Lower leg skin (tissue), 4 donors: ENCODE results near the gene ASMTL. TPM values are rescaled to one million over a fixed set of nuclear protein-coding genes. Genes with fewer than 3 reads are reported as not detected.
A peak's percentile ranks its signal among the peaks of the same experiment; 100 is the strongest.

Source experiments
- DNase-seq, 2 donors: peaks; one replicate each; pipeline ENCODE4 v3.0.0-alpha.2; 2019; ENCODE audit warnings: low spot score in 2 of 2
- H3K4me3 ChIP-seq: fragments of 200-600 bp; sonication (generic); 2 replicates; pipeline ENCODE4 v1.5.1; 2017; ENCODE audit warnings: mild to moderate bottlenecking, low read depth; ENCODE audit not compliant: poor library complexity, severe bottlenecking
- POLR2A ChIP-seq, 2 donors: fragments of 450-650 bp; IDR thresholded peaks; one replicate each; pipeline ENCODE4 v1.6.1; 2016 to 2017; ENCODE audit warnings: antibody characterized with exemption in 2 of 2, mild to moderate bottlenecking in 1 of 2, moderate library complexity in 1 of 2
- WGBS, 2 donors: methylation state at CpG; one replicate each; pipeline ENCODE4 v1.1.5; 2018; 5-methylcytosine and 5-hydroxymethylcytosine counted together
- intact Hi-C: fragments of 100-400 bp; cut with DNase I; formaldehyde crosslinking; loops from one replicate; pipeline ENCODE4 v1.15.0; 2023; ENCODE audit warnings: low total_unique reads
- total RNA-seq, 4 donors: library from RNA; depleted of rRNA; stranded (reverse); fragments of >200 nt; gene quantifications; one replicate each; pipeline ENCODE4 v1.1.0, GENCODE V29; 2016
- TF ChIP-seq, protein P1 (sequence below), 3 donors: fragments of 450-650 bp; IDR thresholded peaks; one replicate each; pipeline ENCODE4 v1.5.1; 2016; ENCODE audit warnings: antibody characterized with exemption in 3 of 3, mild to moderate bottlenecking in 3 of 3, moderate library complexity in 2 of 3

Gene ASMTL
- total RNA-seq, 4 donors from 2014 or later, result 24.8 to 35.9 (median 30.1) TPM

DNA sequence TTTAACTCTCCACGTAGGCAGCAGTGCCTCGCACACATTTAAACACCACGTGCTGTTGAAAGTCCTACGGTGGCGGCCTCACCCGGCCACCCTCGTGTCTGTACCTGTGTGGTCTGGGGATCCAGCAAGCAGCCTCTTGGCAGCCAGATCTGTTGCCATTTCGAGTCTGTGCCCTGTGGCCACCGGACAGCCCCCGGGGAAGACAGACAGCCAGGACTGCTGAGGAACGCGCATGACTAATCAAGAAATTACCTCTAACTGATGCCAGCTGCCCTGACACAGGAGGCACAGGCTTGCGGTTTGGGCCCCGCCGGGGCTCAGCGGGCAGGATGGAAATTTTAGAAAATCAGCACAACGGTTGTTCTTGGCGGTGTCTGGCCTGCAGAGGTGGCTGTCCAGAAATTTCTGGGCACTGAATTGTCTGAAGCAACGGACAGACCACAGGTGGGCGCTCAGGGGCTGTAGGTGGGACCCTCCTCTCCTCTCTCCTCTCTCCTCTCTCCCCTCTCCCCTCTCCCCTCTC is 15.6 kb upstream of the ASMTL start:
- DNase-seq, result peak; percentile 16 to 83
- H3K4me3 ChIP-seq, result no peak overlapping the region
- TF ChIP-seq POLR2A (IDR thresholded peaks at IDR 0.05), result no peak
- intact Hi-C loops, result no loop called here
- WGBS, 2 donors, result 34 to 49% methylated on average over 19 to 20 of the region's 20 CpGs

DNA sequence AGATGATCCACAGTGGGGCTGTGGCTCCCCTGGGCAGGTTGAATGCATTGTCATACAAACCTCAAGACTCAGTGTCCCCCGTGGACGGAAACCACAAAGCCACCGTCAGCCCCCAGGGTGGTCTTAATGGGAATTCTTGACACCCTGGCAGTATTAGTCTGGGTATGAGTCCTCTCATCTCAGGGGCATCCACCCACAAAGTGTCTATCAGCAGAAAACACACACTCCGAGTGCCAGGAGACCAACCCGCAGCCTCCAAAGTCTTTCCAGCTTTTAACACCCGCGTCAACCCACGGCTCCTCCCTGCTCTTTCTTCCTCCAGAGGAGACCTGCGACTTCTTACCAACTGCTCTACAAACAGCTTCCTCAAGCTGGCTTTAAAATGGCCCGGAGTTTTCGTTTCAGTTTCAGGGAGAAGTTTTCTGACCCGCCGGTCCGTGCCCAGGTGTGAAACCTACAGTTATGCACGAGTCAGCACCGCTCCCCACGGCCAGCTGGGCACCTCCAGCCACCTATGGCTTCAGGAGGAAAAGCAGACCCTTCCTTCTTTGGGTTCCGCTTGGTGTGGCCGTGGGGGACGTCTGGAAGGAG is 14.4 kb upstream of the ASMTL start:
- WGBS, 2 donors, result 46 to 49% methylated on average over 18 to 19 of the region's 20 CpGs
- peak; percentile 12 to 77 for DNase-seq
- H3K4me3 ChIP-seq, result no peak overlapping the region
- intact Hi-C loops, result no loop called here
- TF ChIP-seq, protein P1, sequence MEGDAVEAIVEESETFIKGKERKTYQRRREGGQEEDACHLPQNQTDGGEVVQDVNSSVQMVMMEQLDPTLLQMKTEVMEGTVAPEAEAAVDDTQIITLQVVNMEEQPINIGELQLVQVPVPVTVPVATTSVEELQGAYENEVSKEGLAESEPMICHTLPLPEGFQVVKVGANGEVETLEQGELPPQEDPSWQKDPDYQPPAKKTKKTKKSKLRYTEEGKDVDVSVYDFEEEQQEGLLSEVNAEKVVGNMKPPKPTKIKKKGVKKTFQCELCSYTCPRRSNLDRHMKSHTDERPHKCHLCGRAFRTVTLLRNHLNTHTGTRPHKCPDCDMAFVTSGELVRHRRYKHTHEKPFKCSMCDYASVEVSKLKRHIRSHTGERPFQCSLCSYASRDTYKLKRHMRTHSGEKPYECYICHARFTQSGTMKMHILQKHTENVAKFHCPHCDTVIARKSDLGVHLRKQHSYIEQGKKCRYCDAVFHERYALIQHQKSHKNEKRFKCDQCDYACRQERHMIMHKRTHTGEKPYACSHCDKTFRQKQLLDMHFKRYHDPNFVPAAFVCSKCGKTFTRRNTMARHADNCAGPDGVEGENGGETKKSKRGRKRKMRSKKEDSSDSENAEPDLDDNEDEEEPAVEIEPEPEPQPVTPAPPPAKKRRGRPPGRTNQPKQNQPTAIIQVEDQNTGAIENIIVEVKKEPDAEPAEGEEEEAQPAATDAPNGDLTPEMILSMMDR (IDR thresholded peaks at IDR 0.05), result no peak
- no peak for TF ChIP-seq POLR2A (IDR thresholded peaks at IDR 0.05)

GRCh38 chrX:1466232-1466661 is 13.5 kb upstream of the ASMTL start:
- peak; percentile 3 to 82 for DNase-seq
- no peak overlapping the region for H3K4me3 ChIP-seq
- intact Hi-C loops, result no loop called here
- WGBS, 2 donors, result 33 to 40% methylated on average over 15 to 36 of the region's 36 CpGs
- TF ChIP-seq POLR2A (IDR thresholded peaks at IDR 0.05), result no peak
- TF ChIP-seq, protein P1 (IDR thresholded peaks at IDR 0.05), result no peak

- intact Hi-C loops, result no loop called here
Measured at GRCh38 chrX:1465286-1466231, 12.8 kb upstream of the ASMTL start.

GRCh38 chrX:1464971-1465285 is 12.2 kb upstream of the ASMTL start:
- no peak for DNase-seq
- intact Hi-C loops, result no loop called here
- TF ChIP-seq POLR2A (IDR thresholded peaks at IDR 0.05), result no peak
- TF ChIP-seq, protein P1 (IDR thresholded peaks at IDR 0.05), result no peak
- WGBS, 2 donors, result 60 to 68% methylated on average over 12 of the region's 12 CpGs
- H3K4me3 ChIP-seq, result no peak overlapping the region

More at GRCh38 chrX:1465286-1466231, 12.8 kb upstream of the ASMTL start:
- H3K4me3 ChIP-seq, result no peak overlapping the region
- DNase-seq, result peak; percentile 5 to 69
- WGBS, 2 donors, result 30 to 56% methylated on average over 68 to 73 of the region's 75 CpGs
- TF ChIP-seq POLR2A (IDR thresholded peaks at IDR 0.05), result no peak
- TF ChIP-seq, protein P1 (IDR thresholded peaks at IDR 0.05), result no peak
